ENCODE measurements around the gene CAVIN1.

DNA sequence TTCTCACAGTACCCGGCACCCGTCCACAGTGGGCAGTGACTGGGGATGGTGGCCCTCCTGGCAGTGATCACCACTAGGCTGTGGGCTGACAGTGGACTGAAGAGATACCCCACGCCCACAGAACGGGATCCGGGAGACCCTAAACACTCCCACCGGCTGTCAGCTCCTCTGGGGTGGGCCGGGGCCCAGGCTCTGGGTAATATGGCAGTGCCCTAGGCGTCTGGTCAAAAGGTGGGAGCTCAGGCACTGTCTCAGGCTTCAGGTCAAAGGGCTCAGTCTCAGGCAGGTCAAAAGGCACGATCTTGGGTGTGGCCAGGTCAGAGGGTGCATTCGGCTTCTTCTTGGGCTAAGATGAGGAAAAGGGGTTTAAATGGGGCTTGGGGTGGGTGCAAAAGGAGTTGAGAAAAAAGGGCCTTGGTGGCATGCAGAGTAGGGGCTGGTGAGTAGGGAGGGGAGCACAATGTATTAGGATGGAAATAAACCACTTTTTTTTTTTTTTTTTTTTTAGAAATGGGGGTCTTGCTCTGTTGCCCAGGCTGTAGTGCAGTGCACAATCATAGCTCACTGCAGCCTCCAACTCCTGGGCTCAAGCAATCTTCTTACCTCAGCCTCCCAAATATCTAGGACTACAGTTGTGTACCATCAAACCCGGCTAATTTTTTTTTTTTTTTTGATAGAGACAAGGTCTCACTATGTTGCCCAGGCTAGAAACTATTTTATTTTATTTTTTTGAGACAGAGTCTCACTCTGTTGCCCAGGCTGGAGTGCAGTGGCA is 11.0 kb downstream of the CAVIN1 start:
- TF ChIP-seq EZH2phosphoT487 (IDR thresholded peaks at IDR 0.05; ENCODE audit: insufficient read depth, low read depth) (no peak), EZH2 (IDR thresholded peaks at IDR 0.05; ENCODE audit: insufficient read depth, poor library complexity, severe bottlenecking) (no peak)
